Measurements from ENCODE around the gene MRPL3.

MRPL3 gene

GRCh38 chr3:131502530-131503319 is at the start of gene MRPL3:
TSS of gene MRPL3 (minus strand) at chr3:131502971. CDS start at chr3:131502821, 150 bp downstream.
- H3K4me1 Mint-ChIP-seq (ENCODE audit: low read depth): peaks cover 46% of the 10 kb centered on the region
- peaks cover 16% of the 10 kb centered on the region for H3K36me3 Mint-ChIP-seq
- H3K4me3 Mint-ChIP-seq: peak within 1 kb of the TSS; percentile 99
- H3K9me3 Mint-ChIP-seq (ENCODE audit: low read depth): no peaks in the 10 kb centered on the region
- peak within 1 kb of the TSS; percentile 98 for H3K27ac Mint-ChIP-seq
- no peaks in the 10 kb centered on the region for H3K27me3 Mint-ChIP-seq

GRCh38 chr3:131551761-131552160 is 49.0 kb upstream of the MRPL3 start:
- Mint-ChIP-seq H3K36me3 (no peaks in the 10 kb centered on the region), H3K9me3 (ENCODE audit: low read depth) (no peaks in the 10 kb centered on the region), H3K4me1 (ENCODE audit: low read depth) (no peaks in the 10 kb centered on the region), H3K27ac (no peak overlapping the region), H3K4me3 (no peak overlapping the region), H3K27me3 (peaks cover 11% of the 10 kb centered on the region)

- Mint-ChIP-seq H3K27ac (no peak overlapping the region), H3K36me3 (no peaks in the 10 kb centered on the region), H3K9me3 (ENCODE audit: low read depth) (no peaks in the 10 kb centered on the region), H3K27me3 (peaks cover 13% of the 10 kb centered on the region), H3K4me1 (ENCODE audit: low read depth) (no peaks in the 10 kb centered on the region), H3K4me3 (no peak overlapping the region)
These were observed 48.0 kb upstream of the MRPL3 start for GRCh38 chr3:131550562-131551465.

- Mint-ChIP-seq H3K9me3 (ENCODE audit: low read depth) (no peaks in the 10 kb centered on the region), H3K36me3 (no peaks in the 10 kb centered on the region), H3K4me3 (no peak overlapping the region), H3K27me3 (peaks cover 13% of the 10 kb centered on the region), H3K27ac (no peak overlapping the region), H3K4me1 (ENCODE audit: low read depth) (no peaks in the 10 kb centered on the region)
These were observed 46.6 kb upstream of the MRPL3 start for GRCh38 chr3:131549340-131549739.

- H3K27me3 Mint-ChIP-seq: peaks cover 13% of the 10 kb centered on the region
- H3K27ac Mint-ChIP-seq: no peak overlapping the region
- H3K36me3 Mint-ChIP-seq: no peaks in the 10 kb centered on the region
- H3K4me3 Mint-ChIP-seq: no peak overlapping the region
- no peaks in the 10 kb centered on the region for H3K9me3 Mint-ChIP-seq (ENCODE audit: low read depth)
- no peaks in the 10 kb centered on the region for H3K4me1 Mint-ChIP-seq (ENCODE audit: low read depth)
These were observed 44.8 kb upstream of the MRPL3 start for GRCh38 chr3:131547585-131547984.

GRCh38 chr3:131546441-131546840 is 43.7 kb upstream of the MRPL3 start:
- Mint-ChIP-seq H3K36me3 (no peaks in the 10 kb centered on the region), H3K4me3 (no peak overlapping the region)

GRCh38 chr3:131544557-131544956 is 41.8 kb upstream of the MRPL3 start:
- Mint-ChIP-seq H3K4me3 (no peak overlapping the region), H3K27me3 (peaks cover 17% of the 10 kb centered on the region), H3K36me3 (no peaks in the 10 kb centered on the region)

More at GRCh38 chr3:131546441-131546840, 43.7 kb upstream of the MRPL3 start:
- Mint-ChIP-seq H3K27me3 (peaks cover 13% of the 10 kb centered on the region), H3K4me1 (ENCODE audit: low read depth) (no peaks in the 10 kb centered on the region), H3K9me3 (ENCODE audit: low read depth) (no peaks in the 10 kb centered on the region), H3K27ac (no peak overlapping the region)

GRCh38 chr3:131543714-131544113 is 40.9 kb upstream of the MRPL3 start:
- no peaks in the 10 kb centered on the region for H3K36me3 Mint-ChIP-seq
- peaks cover 16% of the 10 kb centered on the region for H3K27me3 Mint-ChIP-seq
- no peak overlapping the region for H3K4me3 Mint-ChIP-seq
- H3K9me3 Mint-ChIP-seq (ENCODE audit: low read depth): no peaks in the 10 kb centered on the region
- no peaks in the 10 kb centered on the region for H3K4me1 Mint-ChIP-seq (ENCODE audit: low read depth)
- no peak overlapping the region for H3K27ac Mint-ChIP-seq

More at GRCh38 chr3:131544557-131544956, 41.8 kb upstream of the MRPL3 start:
- Mint-ChIP-seq H3K9me3 (ENCODE audit: low read depth) (no peaks in the 10 kb centered on the region), H3K4me1 (ENCODE audit: low read depth) (no peaks in the 10 kb centered on the region), H3K27ac (no peak overlapping the region)

- no peaks in the 10 kb centered on the region for H3K36me3 Mint-ChIP-seq
- H3K9me3 Mint-ChIP-seq (ENCODE audit: low read depth): no peaks in the 10 kb centered on the region
These were observed 38.5 kb upstream of the MRPL3 start for GRCh38 chr3:131541288-131541687.

GRCh38 chr3:131540821-131541220 is 38.0 kb upstream of the MRPL3 start:
- no peaks in the 10 kb centered on the region for H3K4me1 Mint-ChIP-seq (ENCODE audit: low read depth)
- peaks cover 8% of the 10 kb centered on the region for H3K27me3 Mint-ChIP-seq
- H3K4me3 Mint-ChIP-seq: no peak overlapping the region
- H3K27ac Mint-ChIP-seq: no peak overlapping the region
- no peaks in the 10 kb centered on the region for H3K36me3 Mint-ChIP-seq
- no peaks in the 10 kb centered on the region for H3K9me3 Mint-ChIP-seq (ENCODE audit: low read depth)

More at GRCh38 chr3:131541288-131541687, 38.5 kb upstream of the MRPL3 start:
- H3K27me3 Mint-ChIP-seq: peaks cover 8% of the 10 kb centered on the region
- H3K4me3 Mint-ChIP-seq: no peak overlapping the region
- H3K27ac Mint-ChIP-seq: no peak overlapping the region
- no peaks in the 10 kb centered on the region for H3K4me1 Mint-ChIP-seq (ENCODE audit: low read depth)

GRCh38 chr3:131540143-131540542 is 37.4 kb upstream of the MRPL3 start:
- H3K27me3 Mint-ChIP-seq: peaks cover 9% of the 10 kb centered on the region
- no peaks in the 10 kb centered on the region for H3K4me1 Mint-ChIP-seq (ENCODE audit: low read depth)

GRCh38 chr3:131538968-131539367 is 36.2 kb upstream of the MRPL3 start:
- no peaks in the 10 kb centered on the region for H3K4me1 Mint-ChIP-seq (ENCODE audit: low read depth)
- H3K9me3 Mint-ChIP-seq (ENCODE audit: low read depth): no peaks in the 10 kb centered on the region
- no peak overlapping the region for H3K27ac Mint-ChIP-seq
- no peaks in the 10 kb centered on the region for H3K36me3 Mint-ChIP-seq
- peaks cover 9% of the 10 kb centered on the region for H3K27me3 Mint-ChIP-seq
- H3K4me3 Mint-ChIP-seq: no peak overlapping the region

More at GRCh38 chr3:131540143-131540542, 37.4 kb upstream of the MRPL3 start:
- no peaks in the 10 kb centered on the region for H3K9me3 Mint-ChIP-seq (ENCODE audit: low read depth)
- no peak overlapping the region for H3K27ac Mint-ChIP-seq
- no peak overlapping the region for H3K4me3 Mint-ChIP-seq
- H3K36me3 Mint-ChIP-seq: no peaks in the 10 kb centered on the region

- Mint-ChIP-seq H3K4me1 (ENCODE audit: low read depth) (no peaks in the 10 kb centered on the region), H3K27me3 (peaks cover 9% of the 10 kb centered on the region), H3K27ac (no peak overlapping the region)
These were observed 34.8 kb upstream of the MRPL3 start for GRCh38 chr3:131537531-131537930.

GRCh38 chr3:131535596-131535995 is 32.8 kb upstream of the MRPL3 start:
- no peak overlapping the region for H3K27ac Mint-ChIP-seq
- H3K4me3 Mint-ChIP-seq: no peak overlapping the region
- no peaks in the 10 kb centered on the region for H3K4me1 Mint-ChIP-seq (ENCODE audit: low read depth)
- no peaks in the 10 kb centered on the region for H3K36me3 Mint-ChIP-seq
- H3K9me3 Mint-ChIP-seq (ENCODE audit: low read depth): no peaks in the 10 kb centered on the region
- peaks cover 17% of the 10 kb centered on the region for H3K27me3 Mint-ChIP-seq

More at GRCh38 chr3:131537531-131537930, 34.8 kb upstream of the MRPL3 start:
- H3K4me3 Mint-ChIP-seq: no peak overlapping the region
- no peaks in the 10 kb centered on the region for H3K36me3 Mint-ChIP-seq
- no peaks in the 10 kb centered on the region for H3K9me3 Mint-ChIP-seq (ENCODE audit: low read depth)

GRCh38 chr3:131535131-131535530 is 32.4 kb upstream of the MRPL3 start:
- no peaks in the 10 kb centered on the region for H3K36me3 Mint-ChIP-seq
- no peaks in the 10 kb centered on the region for H3K9me3 Mint-ChIP-seq (ENCODE audit: low read depth)
- no peak overlapping the region for H3K27ac Mint-ChIP-seq
- H3K27me3 Mint-ChIP-seq: peaks cover 13% of the 10 kb centered on the region
- H3K4me1 Mint-ChIP-seq (ENCODE audit: low read depth): no peaks in the 10 kb centered on the region
- H3K4me3 Mint-ChIP-seq: no peak overlapping the region

Data from activated naive CD8-positive, alpha-beta T cell (primary cell).